Ovary (tissue), 3 donors: Measurements from ENCODE around the gene CRYBA2.

Experiments used
- EP300 ChIP-seq: sonication (generic); formaldehyde crosslinking; IDR thresholded peaks from one replicate; pipeline ENCODE4 v1.6.1; 2017; ENCODE audit warnings: antibody characterized with exemption
- POLR2A ChIP-seq: fragments of 450-650 bp; IDR thresholded peaks from one replicate; pipeline ENCODE4 v1.6.1; 2017; ENCODE audit warnings: antibody characterized with exemption, mild to moderate bottlenecking, moderate library complexity
- TF ChIP-seq, protein P1 (sequence below), 3 donors: fragments of 450-650 bp in 2 of 3; fragments of 200-600 bp in 1 of 3; IDR thresholded peaks; one replicate each; pipeline versions ENCODE4 v1.5.1 to v1.8.0; 2016 to 2022; ENCODE audit warnings: antibody characterized with exemption in 3 of 3, mild to moderate bottlenecking in 1 of 3
- donor health status: DM: no; HTN: no; CAD: no.

DNA sequence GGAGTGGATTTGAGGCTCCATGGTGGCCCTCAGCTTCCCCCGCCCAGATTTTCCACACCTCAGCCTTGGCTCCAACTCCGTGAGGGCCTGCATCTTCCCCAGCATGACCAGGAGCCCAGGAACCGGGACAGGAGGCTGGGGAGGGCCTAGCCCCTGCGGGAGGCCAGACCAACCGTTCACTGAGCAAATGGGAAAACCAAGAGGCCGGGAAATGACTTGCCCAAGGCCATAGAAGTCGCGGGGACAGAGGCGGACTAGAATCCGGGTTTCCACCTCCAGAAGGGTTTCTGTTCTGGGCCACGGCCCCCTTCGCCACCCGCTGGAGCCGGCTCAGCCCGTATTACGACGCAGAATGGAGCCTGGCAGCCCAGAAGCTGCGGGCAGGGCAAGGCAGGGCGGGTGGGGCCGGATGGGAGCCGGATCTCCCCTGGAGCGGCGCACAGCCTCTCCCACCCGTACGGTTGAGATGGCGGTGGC, 7.9 kb upstream of the CRYBA2 start:
- TF ChIP-seq, protein P1, sequence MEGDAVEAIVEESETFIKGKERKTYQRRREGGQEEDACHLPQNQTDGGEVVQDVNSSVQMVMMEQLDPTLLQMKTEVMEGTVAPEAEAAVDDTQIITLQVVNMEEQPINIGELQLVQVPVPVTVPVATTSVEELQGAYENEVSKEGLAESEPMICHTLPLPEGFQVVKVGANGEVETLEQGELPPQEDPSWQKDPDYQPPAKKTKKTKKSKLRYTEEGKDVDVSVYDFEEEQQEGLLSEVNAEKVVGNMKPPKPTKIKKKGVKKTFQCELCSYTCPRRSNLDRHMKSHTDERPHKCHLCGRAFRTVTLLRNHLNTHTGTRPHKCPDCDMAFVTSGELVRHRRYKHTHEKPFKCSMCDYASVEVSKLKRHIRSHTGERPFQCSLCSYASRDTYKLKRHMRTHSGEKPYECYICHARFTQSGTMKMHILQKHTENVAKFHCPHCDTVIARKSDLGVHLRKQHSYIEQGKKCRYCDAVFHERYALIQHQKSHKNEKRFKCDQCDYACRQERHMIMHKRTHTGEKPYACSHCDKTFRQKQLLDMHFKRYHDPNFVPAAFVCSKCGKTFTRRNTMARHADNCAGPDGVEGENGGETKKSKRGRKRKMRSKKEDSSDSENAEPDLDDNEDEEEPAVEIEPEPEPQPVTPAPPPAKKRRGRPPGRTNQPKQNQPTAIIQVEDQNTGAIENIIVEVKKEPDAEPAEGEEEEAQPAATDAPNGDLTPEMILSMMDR (IDR thresholded peaks at IDR 0.05) = no peak
- TF ChIP-seq POLR2A = no peak
- TF ChIP-seq EP300 = no peak
